GM12801 (cell line): ENCODE results near the gene SREBF1.

Experiments used
- TF ChIP-seq, protein P1 (sequence below): IDR thresholded peaks from one replicate; pipeline ENCODE4 v1.5.1; 2011; ENCODE audit warnings: control low read depth; ENCODE audit not compliant: insufficient read length; ENCODE audit errors: extremely low read depth

Gene SREBF1

DNA sequence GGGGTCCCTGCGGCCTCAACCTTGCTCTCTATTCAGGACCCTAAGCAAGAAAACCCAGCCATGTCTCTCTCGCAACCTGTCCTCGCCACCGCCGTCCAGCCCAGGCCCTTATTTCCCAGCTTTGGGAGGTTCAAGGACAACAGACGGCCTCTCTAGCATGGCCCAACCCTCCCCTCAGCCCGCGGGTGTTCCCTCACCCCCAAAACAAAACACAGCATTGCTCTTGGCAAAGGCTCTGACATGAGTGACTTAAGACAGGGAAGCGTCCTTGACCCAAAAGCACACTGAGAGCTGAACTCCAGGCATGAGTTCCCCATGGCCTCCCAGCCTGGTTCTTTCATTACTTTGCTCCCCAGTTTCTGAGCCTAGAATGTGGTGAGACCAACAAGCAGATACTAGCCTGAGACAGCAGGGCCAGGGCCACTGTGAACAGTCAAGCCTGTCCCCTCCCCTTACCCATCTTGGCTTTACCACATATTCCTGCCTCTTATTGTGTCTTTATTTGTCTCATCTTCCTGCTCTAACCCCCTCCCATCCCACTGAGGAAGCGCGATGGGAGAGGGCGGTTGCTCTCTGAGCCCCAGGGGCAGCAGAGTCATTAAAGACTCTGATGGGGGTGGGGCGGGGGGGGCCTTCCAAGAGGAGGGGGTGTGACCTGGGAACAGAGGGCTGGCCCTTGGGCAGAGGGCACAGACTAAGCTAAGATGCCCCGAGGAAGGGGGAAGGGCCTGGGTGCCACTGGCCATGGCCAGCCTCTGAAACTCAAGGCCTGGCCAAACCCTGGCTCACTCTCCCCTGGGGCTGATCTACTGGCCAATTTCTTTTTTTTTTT lies 11.8 kb downstream of the SREBF1 start:
- TF ChIP-seq, protein P1, sequence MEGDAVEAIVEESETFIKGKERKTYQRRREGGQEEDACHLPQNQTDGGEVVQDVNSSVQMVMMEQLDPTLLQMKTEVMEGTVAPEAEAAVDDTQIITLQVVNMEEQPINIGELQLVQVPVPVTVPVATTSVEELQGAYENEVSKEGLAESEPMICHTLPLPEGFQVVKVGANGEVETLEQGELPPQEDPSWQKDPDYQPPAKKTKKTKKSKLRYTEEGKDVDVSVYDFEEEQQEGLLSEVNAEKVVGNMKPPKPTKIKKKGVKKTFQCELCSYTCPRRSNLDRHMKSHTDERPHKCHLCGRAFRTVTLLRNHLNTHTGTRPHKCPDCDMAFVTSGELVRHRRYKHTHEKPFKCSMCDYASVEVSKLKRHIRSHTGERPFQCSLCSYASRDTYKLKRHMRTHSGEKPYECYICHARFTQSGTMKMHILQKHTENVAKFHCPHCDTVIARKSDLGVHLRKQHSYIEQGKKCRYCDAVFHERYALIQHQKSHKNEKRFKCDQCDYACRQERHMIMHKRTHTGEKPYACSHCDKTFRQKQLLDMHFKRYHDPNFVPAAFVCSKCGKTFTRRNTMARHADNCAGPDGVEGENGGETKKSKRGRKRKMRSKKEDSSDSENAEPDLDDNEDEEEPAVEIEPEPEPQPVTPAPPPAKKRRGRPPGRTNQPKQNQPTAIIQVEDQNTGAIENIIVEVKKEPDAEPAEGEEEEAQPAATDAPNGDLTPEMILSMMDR: no peak

DNA sequence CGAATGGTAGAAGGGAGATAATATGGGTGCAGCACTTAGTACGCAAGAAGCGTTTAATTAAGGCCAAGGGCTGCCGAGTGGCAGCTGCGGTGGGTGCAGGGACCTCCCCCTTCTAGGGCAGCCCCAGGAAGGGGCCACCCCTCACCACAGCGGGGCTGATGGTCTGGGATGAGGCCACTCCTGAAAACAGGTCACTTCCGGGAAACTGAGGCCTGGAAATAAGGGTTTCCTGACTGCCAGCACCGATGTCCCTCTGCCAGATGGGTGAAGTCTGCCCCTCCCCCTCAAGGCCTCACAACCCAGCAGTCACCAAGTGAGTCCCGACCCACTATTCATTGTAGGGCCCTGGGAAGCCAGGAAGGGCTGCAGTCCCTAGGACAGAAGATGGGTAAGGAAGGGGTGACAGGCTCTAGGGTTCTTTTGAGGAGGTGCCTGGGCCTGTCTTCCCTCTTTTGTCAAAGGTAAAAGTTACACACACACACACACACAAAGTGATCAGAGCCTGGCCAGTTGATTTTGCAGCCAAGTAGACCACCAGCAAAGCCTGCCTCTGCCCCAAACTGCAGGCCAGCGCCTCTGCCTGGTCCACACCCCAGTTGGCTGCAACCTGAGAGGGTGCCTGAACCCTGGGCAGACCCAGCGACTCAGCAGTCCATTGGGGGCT lies 12.5 kb downstream of the SREBF1 start:
- TF ChIP-seq, protein P1: no peak

DNA sequence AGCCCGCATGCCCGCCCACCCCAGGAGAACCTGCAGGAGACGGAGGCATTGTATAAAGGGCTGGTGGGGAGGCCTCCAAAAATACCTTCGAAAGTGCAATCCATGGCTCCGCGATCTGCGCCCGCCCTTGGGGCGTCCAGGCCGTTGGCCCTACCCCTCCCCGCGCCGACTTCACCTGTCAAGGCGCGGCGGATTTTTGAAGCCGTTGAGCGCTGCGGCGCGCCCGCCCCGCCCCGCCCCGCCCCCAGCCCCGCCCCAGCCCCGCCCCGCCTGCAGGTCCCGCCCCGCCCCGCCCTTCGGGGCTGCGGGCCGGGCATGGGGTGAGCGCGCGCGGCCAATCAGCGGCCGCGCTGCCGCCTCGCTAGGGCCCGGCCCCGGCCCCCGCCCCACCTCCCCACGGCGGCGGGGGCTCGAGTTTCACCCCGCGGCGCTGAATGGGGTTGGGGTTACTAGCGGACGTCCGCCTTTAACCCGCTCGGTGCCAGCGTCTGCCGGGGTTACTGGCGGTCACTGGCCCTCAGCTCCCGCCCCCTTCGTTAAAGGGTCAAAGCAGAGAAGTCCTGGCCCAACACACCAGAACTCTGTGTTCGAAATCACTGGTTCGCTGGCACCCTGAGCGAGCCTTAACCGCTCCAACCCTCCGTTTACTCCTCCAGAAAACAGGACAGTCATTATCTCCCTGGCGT lies 13.2 kb downstream of the SREBF1 start:
- TF ChIP-seq, protein P1: no peak

DNA sequence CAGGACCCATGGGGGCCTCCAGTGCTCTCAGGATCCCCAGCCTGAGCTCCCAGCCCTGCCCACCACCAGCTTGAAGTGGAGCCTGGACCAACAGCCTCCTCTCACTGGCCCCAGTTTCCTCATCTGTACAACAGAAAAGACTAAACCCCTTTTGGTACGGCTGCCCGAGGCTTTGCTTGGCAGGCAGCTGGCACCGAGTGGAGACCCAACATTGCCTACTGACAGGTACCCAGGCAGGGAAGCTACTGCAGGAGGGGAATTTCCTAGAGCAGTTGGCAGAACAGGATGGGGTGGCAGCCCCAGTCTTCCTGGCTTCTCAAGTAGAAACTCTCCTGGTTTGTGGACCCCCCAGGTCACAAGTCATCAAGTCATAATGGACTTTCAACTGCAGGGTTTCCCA lies 14.2 kb downstream of the SREBF1 start:
- TF ChIP-seq, protein P1: no peak

DNA sequence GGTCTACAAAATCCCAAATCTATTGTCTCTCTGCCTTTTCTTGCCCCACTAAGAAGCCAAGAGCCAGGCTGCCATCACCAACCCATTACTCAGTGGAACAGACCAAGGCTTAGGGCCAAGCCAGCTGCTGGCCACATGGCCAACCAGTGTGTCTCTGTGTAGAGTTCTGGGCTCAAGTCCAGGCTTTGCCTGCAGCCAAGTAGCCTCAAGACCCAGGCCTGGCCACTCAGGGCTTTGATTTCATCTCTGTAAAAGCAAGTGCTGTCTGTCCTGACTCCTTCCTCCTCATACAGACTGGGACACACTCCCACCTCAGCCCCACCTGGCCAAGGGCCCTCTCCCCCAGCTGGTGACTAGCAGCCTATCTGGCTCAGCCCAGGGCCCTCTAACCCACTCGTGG lies 14.6 kb downstream of the SREBF1 start:
- TF ChIP-seq, protein P1: no peak

DNA sequence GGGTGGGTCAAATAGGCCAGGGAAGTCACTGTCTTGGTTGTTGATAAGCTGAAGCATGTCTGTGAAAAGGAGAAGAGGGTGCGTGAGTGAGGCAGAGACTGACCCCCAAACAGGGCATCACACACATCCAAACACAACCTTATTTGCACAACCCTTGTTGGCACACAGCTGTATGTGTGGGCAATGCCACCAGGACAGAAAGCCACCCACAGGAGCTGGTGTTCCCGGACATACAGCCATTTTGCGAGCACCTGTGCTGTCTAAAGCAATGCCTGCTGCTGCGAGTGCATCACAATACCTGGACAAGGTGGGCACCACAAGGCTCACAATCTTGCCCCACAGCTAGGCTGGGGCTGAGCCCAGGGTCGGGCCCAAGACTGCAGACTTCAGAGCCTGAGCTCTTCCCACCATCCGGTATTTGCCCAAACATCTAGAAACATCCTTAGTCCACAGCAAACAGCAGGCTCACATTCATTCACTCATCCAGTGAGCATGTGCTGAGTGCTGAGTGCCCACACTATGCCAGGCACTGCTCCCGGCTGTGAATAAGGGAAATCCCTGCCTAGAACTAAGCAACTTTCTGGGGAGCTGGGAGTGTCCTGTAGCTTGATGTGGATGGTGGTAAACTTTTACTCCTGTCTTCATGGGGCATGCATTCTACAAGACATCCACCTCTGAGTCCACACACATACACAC lies 16.2 kb downstream of the SREBF1 start:
- TF ChIP-seq, protein P1: no peak

DNA sequence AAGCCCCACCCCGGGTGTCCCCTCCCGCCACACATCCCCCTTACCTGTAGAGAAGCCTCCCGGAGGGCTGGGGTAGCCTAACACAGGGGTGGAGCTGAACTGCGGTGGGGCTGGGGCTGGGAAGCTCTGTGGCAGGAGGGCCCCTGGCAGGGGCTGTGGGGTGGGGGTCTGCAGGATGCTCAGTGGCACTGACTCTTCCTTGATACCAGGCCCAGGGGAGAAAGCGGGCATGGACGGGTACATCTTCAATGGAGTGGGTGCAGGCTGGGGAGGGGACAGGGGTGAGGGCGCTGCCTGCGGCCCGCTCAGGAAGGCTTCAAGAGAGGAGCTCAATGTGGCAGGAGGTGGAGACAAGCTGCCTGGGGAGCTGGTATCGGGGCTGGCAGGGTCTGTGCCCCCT lies 16.7 kb downstream of the SREBF1 start:
- TF ChIP-seq, protein P1: no peak
